H1 (cell line): ENCODE data around the gene PGBD5. TPM values are rescaled to one million over a fixed set of nuclear protein-coding genes. Genes with fewer than 3 reads are reported as not detected.

Experiments used
- CTCF ChIA-PET: fragments of 300-600 bp; sonication (Branson Sonifier 250); formaldehyde crosslinking; loops from one replicate; lab custom pipeline; 2021; ENCODE audit not compliant: partially characterized antibody; lab: Charles Lee
- POLR2A ChIA-PET: fragments of 300-600 bp; sonication (Branson Sonifier 250); formaldehyde crosslinking; loops from one replicate; lab custom pipeline; 2021; ENCODE audit warnings: inconsistent platforms; ENCODE audit not compliant: partially characterized antibody; lab: Charles Lee
- DNase-seq, 2 experiments: peaks; one replicate each; pipeline versions ENCODE4 v3.0.0 to v3.0.0-alpha.2; 2010 to 2022; ENCODE audit warnings: low spot score in 2 of 2, low read depth in 1 of 2, mixed read lengths in 1 of 2
- FAIRE-seq: peaks from 2 replicates; lab custom pipeline; 2011; peaks lifted over from hg19 to GRCh38; lab: Jason Lieb, UNC
- H2AFZ ChIP-seq: 2 replicates; pipeline ENCODE4 v1.8.1; 2012; ENCODE audit warnings: low read length, inconsistent platforms
- H2AK5ac ChIP-seq: 2 replicates; pipeline ENCODE4 v1.6.1; 2013; ENCODE audit warnings: low read depth, low read length
- H2BK120ac ChIP-seq: replicated peaks from 2 replicates; pipeline ENCODE3; 2013; ENCODE audit warnings: low read depth, low read length, inconsistent platforms
- H2BK12ac ChIP-seq: 2 replicates; pipeline ENCODE4 v1.6.1; 2013; ENCODE audit warnings: low read depth, low read length
- H2BK15ac ChIP-seq: 2 replicates; pipeline ENCODE4 v1.6.1; 2013; ENCODE audit warnings: low read length
- H2BK20ac ChIP-seq: 2 replicates; pipeline ENCODE4 v1.6.1; 2013; ENCODE audit warnings: low read length
- H2BK5ac ChIP-seq: 2 replicates; pipeline ENCODE4 v1.6.1; 2013; ENCODE audit warnings: low read depth, low read length
- H3K14ac ChIP-seq: 2 replicates; pipeline ENCODE4 v1.6.1; 2013; ENCODE audit warnings: inconsistent platforms; ENCODE audit not compliant: insufficient read length
- H3K18ac ChIP-seq: 2 replicates; pipeline ENCODE4 v1.6.1; 2013; ENCODE audit warnings: low read length; ENCODE audit errors: extremely low read depth
- H3K23ac ChIP-seq: 2 replicates; pipeline ENCODE4 v1.6.1; 2013; ENCODE audit warnings: inconsistent platforms; ENCODE audit not compliant: insufficient read length
- H3K23me2 ChIP-seq: 2 replicates; pipeline ENCODE4 v1.6.1; 2013; ENCODE audit warnings: low read depth, low read length
- H3K27ac ChIP-seq: 2 replicates; pipeline ENCODE4 v1.6.1; 2011; ENCODE audit warnings: low read depth, low read length, inconsistent platforms
- H3K27me3 ChIP-seq, 4 experiments: replicated peaks in 1 of 4; 1 replicate in 1 of 4; 2 replicates in 3 of 4; pipeline versions ENCODE4 v1.6.1 to v1.8.1; 2011 to 2013; ENCODE audit warnings: low read length in 3 of 4, mild to moderate bottlenecking in 3 of 4, inconsistent platforms in 2 of 4, mixed read lengths in 2 of 4, moderate library complexity in 1 of 4; ENCODE audit not compliant: control insufficient read depth in 3 of 4, insufficient read depth in 3 of 4; ENCODE audit errors: extremely low read depth in 1 of 4
- H3K36me3 ChIP-seq, 4 experiments: 2 replicates each; pipeline versions ENCODE4 v1.6.1 to v1.8.1; 2011 to 2013; ENCODE audit warnings: mild to moderate bottlenecking in 4 of 4, low read length in 3 of 4, moderate library complexity in 2 of 4, control low read depth in 1 of 4, inconsistent platforms in 1 of 4; ENCODE audit not compliant: insufficient read depth in 4 of 4, control insufficient read depth in 2 of 4
- H3K4ac ChIP-seq: replicated peaks from 2 replicates; pipeline ENCODE3; 2013; ENCODE audit warnings: low read length, low read depth, mixed read lengths, inconsistent platforms; ENCODE audit not compliant: insufficient read length
- H3K4me1 ChIP-seq, 4 experiments: replicated peaks in 1 of 4; 1 replicate in 1 of 4; 2 replicates in 3 of 4; pipeline versions ENCODE4 v1.6.1 to v1.8.1; 2011 to 2013; ENCODE audit warnings: low read length in 3 of 4, inconsistent platforms in 2 of 4, mixed read lengths in 1 of 4; ENCODE audit not compliant: insufficient read depth in 4 of 4, control insufficient read depth in 3 of 4
- H3K4me2 ChIP-seq, 2 experiments: 2 replicates each; pipeline versions ENCODE4 v1.6.1 to v1.8.1; 2011 to 2013; ENCODE audit warnings: low read depth in 2 of 2, low read length in 2 of 2, control low read depth in 1 of 2, inconsistent platforms in 1 of 2, mild to moderate bottlenecking in 1 of 2; ENCODE audit not compliant: insufficient read depth in 1 of 2
- H3K4me3 ChIP-seq, 4 experiments: fragments of 200-600, 300-600 bp in 1 of 4; sonication (generic), shearing (Covaris generic), sonication (Bioruptor Twin) in 1 of 4; 2 replicates each; pipeline versions ENCODE4 v1.5.1 to v1.8.1; 2011 to 2016; ENCODE audit warnings: low read length in 4 of 4, low read depth in 3 of 4, control low read depth in 2 of 4, inconsistent platforms in 2 of 4, mild to moderate bottlenecking in 2 of 4, mixed read lengths in 1 of 4, moderate library complexity in 1 of 4; ENCODE audit not compliant: insufficient read depth in 2 of 4; ENCODE audit errors: extremely low read depth in 1 of 4
- H3K56ac ChIP-seq: replicated peaks from 2 replicates; pipeline ENCODE3; 2013; ENCODE audit warnings: low read depth, mild to moderate bottlenecking, mixed read lengths, low read length, inconsistent platforms; ENCODE audit not compliant: insufficient read length
- H3K79me1 ChIP-seq: 2 replicates; pipeline ENCODE4 v1.6.1; 2013; ENCODE audit warnings: low read depth, low read length, control low read depth
- H3K79me2 ChIP-seq, 2 experiments: 2 replicates each; pipeline versions ENCODE4 v1.6.1 to v1.8.1; 2012 to 2013; ENCODE audit warnings: low read length in 2 of 2, mild to moderate bottlenecking in 2 of 2, inconsistent platforms in 1 of 2; ENCODE audit not compliant: insufficient read depth in 2 of 2, control insufficient read depth in 1 of 2
- H3K9ac ChIP-seq, 4 experiments: replicated peaks in 1 of 4; 1 replicate in 1 of 4; 2 replicates in 3 of 4; pipeline versions ENCODE4 v1.6.1 to v1.8.1; 2011 to 2013; ENCODE audit warnings: low read depth in 3 of 4, low read length in 3 of 4, control low read depth in 2 of 4, mild to moderate bottlenecking in 2 of 4, moderate library complexity in 2 of 4, inconsistent platforms in 1 of 4; ENCODE audit errors: extremely low read depth in 1 of 4
- H3K9me3 ChIP-seq, 2 experiments: 2 replicates each; pipeline versions ENCODE4 v1.6.1 to v1.8.1; 2012 to 2013; ENCODE audit warnings: mild to moderate bottlenecking in 2 of 2, moderate library complexity in 2 of 2, control low read depth in 1 of 2, inconsistent platforms in 1 of 2, low read depth in 1 of 2, low read length in 1 of 2, mixed read lengths in 1 of 2; ENCODE audit not compliant: insufficient read depth in 2 of 2
- H4K20me1 ChIP-seq, 2 experiments: replicated peaks in 1 of 2; 2 replicates each; pipeline versions ENCODE3 to v1.8.1; 2011 to 2013; ENCODE audit warnings: inconsistent platforms in 2 of 2, low read length in 2 of 2, mild to moderate bottlenecking in 1 of 2; ENCODE audit not compliant: insufficient read depth in 2 of 2, control insufficient read depth in 1 of 2
- H4K5ac ChIP-seq: 2 replicates; pipeline ENCODE4 v1.6.1; 2013; ENCODE audit warnings: low read length, low read depth, mixed read lengths, inconsistent platforms; ENCODE audit not compliant: insufficient read length
- H4K8ac ChIP-seq: 2 replicates; pipeline ENCODE4 v1.8.0; 2013; ENCODE audit warnings: mild to moderate bottlenecking, moderate library complexity, low read length, inconsistent platforms; ENCODE audit not compliant: insufficient read depth; ENCODE audit errors: extremely low read depth
- H4K91ac ChIP-seq: replicated peaks from 2 replicates; pipeline ENCODE3; 2013; ENCODE audit warnings: low read length, mixed read lengths, inconsistent platforms; ENCODE audit not compliant: insufficient read length
- CHD1 ChIP-seq: IDR thresholded peaks from 2 replicates; pipeline ENCODE4 v1.6.1; 2012; ENCODE audit warnings: low read depth, low read length, improper control_type of control experiment
- CHD2 ChIP-seq: IDR thresholded peaks from 2 replicates; pipeline ENCODE4 v1.6.1; 2012; ENCODE audit warnings: low read length, improper control_type of control experiment
- POU5F1 ChIP-seq: IDR thresholded peaks from 2 replicates; pipeline ENCODE4 v1.6.1; 2011; ENCODE audit warnings: low read depth, mild to moderate bottlenecking, low read length, moderate library complexity
- RAD21 ChIP-seq, 2 experiments: IDR thresholded peaks in 1 of 2; conservative IDR thresholded peaks in 1 of 2; 2 replicates each; pipeline ENCODE4 v1.6.1; 2011; ENCODE audit warnings: low read depth in 2 of 2, low read length in 2 of 2, improper control_type of control experiment in 1 of 2, inconsistent platforms in 1 of 2, mild to moderate bottlenecking in 1 of 2, moderate library complexity in 1 of 2
- WGBS, 2 experiments: shearing (Covaris generic) in 1 of 2; methylation state at CpG; one replicate each; pipeline versions ENCODE4 v1.1.6 to v1.1.7; 2013 to 2015; ENCODE audit warnings: low lambda C conversion rate in 2 of 2, mixed read lengths in 2 of 2, inconsistent platforms in 1 of 2, low coverage in 1 of 2, missing lambda C conversion rate in 1 of 2; ENCODE audit not compliant: insufficient replicate concordance in 2 of 2, insufficient coverage in 1 of 2, insufficient read length in 1 of 2; ENCODE audit errors: extremely low coverage in 1 of 2, missing lambda C conversion rate in 1 of 2; 5-methylcytosine and 5-hydroxymethylcytosine counted together
- polyA plus RNA-seq, 7 experiments: library from polyadenylated mRNA; depleted of rRNA in 3 of 7; stranded (reverse) in 5 of 7; unstranded in 2 of 7; fragments of >200 nt in 5 of 7; fragments of 200-250 nt in 2 of 7; gene quantifications; 1 replicate in 5 of 7; 2 replicates in 1 of 7; 4 replicates in 1 of 7; pipeline versions ENCODE4 v1.2.1 to v1.2.3, GENCODE V29; 2011 to 2013; ENCODE audit warnings: missing spikeins in 2 of 7, mixed read lengths in 2 of 7
- total RNA-seq: library from RNA; stranded (reverse); fragmentation: NEBNext Ultra II Directional; extraction: Animal tissue kit (Norgen Biotek cat#: 25700); gene quantifications from 2 replicates; pipeline ENCODE4 v1.2.1, GENCODE V29; 2021

The PGBD5 gene
- total and polyA plus RNA-seq, 2 of the 8 experiments (the other 6 are each of a cell fraction or from before 2014, with no cell fraction given): 16.3 to 18.4 TPM

DNA sequence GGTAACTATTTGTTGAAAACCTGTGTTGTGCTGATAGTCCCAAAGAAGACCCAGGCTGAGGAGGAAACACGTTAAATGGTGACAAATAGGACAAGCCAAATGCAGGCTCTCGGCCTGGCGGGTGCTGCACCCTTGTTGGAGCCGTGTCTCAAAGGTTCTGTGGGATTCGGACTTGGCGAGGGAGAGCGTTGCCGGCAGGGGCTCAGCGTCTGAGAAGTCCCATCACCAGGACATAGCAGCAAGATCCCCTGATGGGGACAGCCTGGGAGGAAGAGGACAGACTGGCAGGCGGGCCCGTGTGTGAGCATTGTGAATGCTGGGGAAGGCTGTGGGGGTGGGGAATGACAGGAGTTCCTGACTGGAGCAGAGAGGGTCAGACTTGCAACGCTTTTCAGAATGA is 142.5 kb downstream of the PGBD5 start:
- FAIRE-seq: no peak
- no peak overlapping the region for H2BK12ac ChIP-seq

More for the DNA sequence above, 142.5 kb downstream of the PGBD5 start:
- Histone ChIP-seq H2AK5ac (no peak overlapping the region), H4K91ac (no peak overlapping the region), H2AFZ (no peak overlapping the region), H3K27ac (no peak overlapping the region), H3K27me3 (no peaks in the 10 kb centered on the region), H4K5ac (no peak overlapping the region), H3K23me2 (no peaks in the 10 kb centered on the region), H3K4me3 (no peak overlapping the region), H3K36me3 (peaks cover 0 to 6% (median 1%) of the 10 kb centered on the region in 4 experiments; a peak in 3 of 8 replicates), H2BK5ac (no peak overlapping the region), H3K23ac (no peak overlapping the region), H3K9me3 (no peaks in the 10 kb centered on the region), H3K14ac (no peak overlapping the region), H2BK20ac (no peak overlapping the region), H3K4ac (no peak overlapping the region), H2BK15ac (no peak overlapping the region), H3K9ac (no peak overlapping the region), H4K8ac (no peak overlapping the region), H3K79me1 (no peaks in the 10 kb centered on the region), H3K56ac (no peak overlapping the region), H3K79me2 (no peaks in the 10 kb centered on the region), H3K4me1 (peaks cover 0 to 8% (median 1%) of the 10 kb centered on the region in 4 experiments; a peak in 5 of 7 replicates), H2BK120ac (no peak overlapping the region), H3K18ac (no peak overlapping the region), H3K4me2 (no peak overlapping the region), H4K20me1 (no peaks in the 10 kb centered on the region)
- TF ChIP-seq POU5F1 (no peak), CHD1 (no peak), RAD21 (IDR thresholded peaks at IDR 0.05 in 1 of 2, conservative IDR thresholded peaks at IDR 0.05 in 1 of 2; ENCODE audit: low read depth in 2 of 2, low read length in 2 of 2) (no peak), CHD2 (no peak)
- DNase-seq: no peak
- ChIA-PET POLR2A (no interaction called here), CTCF (no interaction called here)
- WGBS, 2 experiments: 92% methylated on average over 12 of the region's 12 CpGs; no CpG with 5 or more reads in 1 of the 2 experiments
